H1 (cell line): ENCODE measurements around the gene STK32C. TPM values are rescaled to one million over a fixed set of nuclear protein-coding genes. Genes with fewer than 3 reads are reported as not detected.

Experiments
- CTCF ChIA-PET: fragments of 300-600 bp; sonication (Branson Sonifier 250); formaldehyde crosslinking; loops from one replicate; lab custom pipeline; 2021; ENCODE audit not compliant: partially characterized antibody; lab: Charles Lee
- POLR2A ChIA-PET: fragments of 300-600 bp; sonication (Branson Sonifier 250); formaldehyde crosslinking; loops from one replicate; lab custom pipeline; 2021; ENCODE audit warnings: inconsistent platforms; ENCODE audit not compliant: partially characterized antibody; lab: Charles Lee
- DNase-seq, 2 experiments: peaks; one replicate each; pipeline versions ENCODE4 v3.0.0 to v3.0.0-alpha.2; 2010 to 2022; ENCODE audit warnings: low spot score in 2 of 2, low read depth in 1 of 2, mixed read lengths in 1 of 2
- FAIRE-seq: peaks from 2 replicates; lab custom pipeline; 2011; peaks lifted over from hg19 to GRCh38; lab: Jason Lieb, UNC
- H2AFZ ChIP-seq: 2 replicates; pipeline ENCODE4 v1.8.1; 2012; ENCODE audit warnings: low read length, inconsistent platforms
- H2AK5ac ChIP-seq: 2 replicates; pipeline ENCODE4 v1.6.1; 2013; ENCODE audit warnings: low read depth, low read length
- H2BK120ac ChIP-seq: replicated peaks from 2 replicates; pipeline ENCODE3; 2013; ENCODE audit warnings: low read depth, low read length, inconsistent platforms
- H2BK12ac ChIP-seq: 2 replicates; pipeline ENCODE4 v1.6.1; 2013; ENCODE audit warnings: low read depth, low read length
- H2BK15ac ChIP-seq: 2 replicates; pipeline ENCODE4 v1.6.1; 2013; ENCODE audit warnings: low read length
- H2BK20ac ChIP-seq: 2 replicates; pipeline ENCODE4 v1.6.1; 2013; ENCODE audit warnings: low read length
- H2BK5ac ChIP-seq: 2 replicates; pipeline ENCODE4 v1.6.1; 2013; ENCODE audit warnings: low read depth, low read length
- H3K14ac ChIP-seq: 2 replicates; pipeline ENCODE4 v1.6.1; 2013; ENCODE audit warnings: inconsistent platforms; ENCODE audit not compliant: insufficient read length
- H3K18ac ChIP-seq: 2 replicates; pipeline ENCODE4 v1.6.1; 2013; ENCODE audit warnings: low read length; ENCODE audit errors: extremely low read depth
- H3K23ac ChIP-seq: 2 replicates; pipeline ENCODE4 v1.6.1; 2013; ENCODE audit warnings: inconsistent platforms; ENCODE audit not compliant: insufficient read length
- H3K23me2 ChIP-seq: 2 replicates; pipeline ENCODE4 v1.6.1; 2013; ENCODE audit warnings: low read depth, low read length
- H3K27ac ChIP-seq: 2 replicates; pipeline ENCODE4 v1.6.1; 2011; ENCODE audit warnings: low read depth, low read length, inconsistent platforms
- H3K27me3 ChIP-seq, 4 experiments: replicated peaks in 1 of 4; 1 replicate in 1 of 4; 2 replicates in 3 of 4; pipeline versions ENCODE4 v1.6.1 to v1.8.1; 2011 to 2013; ENCODE audit warnings: low read length in 3 of 4, mild to moderate bottlenecking in 3 of 4, inconsistent platforms in 2 of 4, mixed read lengths in 2 of 4, moderate library complexity in 1 of 4; ENCODE audit not compliant: control insufficient read depth in 3 of 4, insufficient read depth in 3 of 4; ENCODE audit errors: extremely low read depth in 1 of 4
- H3K36me3 ChIP-seq, 4 experiments: 2 replicates each; pipeline versions ENCODE4 v1.6.1 to v1.8.1; 2011 to 2013; ENCODE audit warnings: mild to moderate bottlenecking in 4 of 4, low read length in 3 of 4, moderate library complexity in 2 of 4, control low read depth in 1 of 4, inconsistent platforms in 1 of 4; ENCODE audit not compliant: insufficient read depth in 4 of 4, control insufficient read depth in 2 of 4
- H3K4ac ChIP-seq: replicated peaks from 2 replicates; pipeline ENCODE3; 2013; ENCODE audit warnings: low read length, low read depth, mixed read lengths, inconsistent platforms; ENCODE audit not compliant: insufficient read length
- H3K4me1 ChIP-seq, 4 experiments: replicated peaks in 1 of 4; 1 replicate in 1 of 4; 2 replicates in 3 of 4; pipeline versions ENCODE4 v1.6.1 to v1.8.1; 2011 to 2013; ENCODE audit warnings: low read length in 3 of 4, inconsistent platforms in 2 of 4, mixed read lengths in 1 of 4; ENCODE audit not compliant: insufficient read depth in 4 of 4, control insufficient read depth in 3 of 4
- H3K4me2 ChIP-seq, 2 experiments: 2 replicates each; pipeline versions ENCODE4 v1.6.1 to v1.8.1; 2011 to 2013; ENCODE audit warnings: low read depth in 2 of 2, low read length in 2 of 2, control low read depth in 1 of 2, inconsistent platforms in 1 of 2, mild to moderate bottlenecking in 1 of 2; ENCODE audit not compliant: insufficient read depth in 1 of 2
- H3K4me3 ChIP-seq, 4 experiments: fragments of 200-600, 300-600 bp in 1 of 4; sonication (generic), shearing (Covaris generic), sonication (Bioruptor Twin) in 1 of 4; 2 replicates each; pipeline versions ENCODE4 v1.5.1 to v1.8.1; 2011 to 2016; ENCODE audit warnings: low read length in 4 of 4, low read depth in 3 of 4, control low read depth in 2 of 4, inconsistent platforms in 2 of 4, mild to moderate bottlenecking in 2 of 4, mixed read lengths in 1 of 4, moderate library complexity in 1 of 4; ENCODE audit not compliant: insufficient read depth in 2 of 4; ENCODE audit errors: extremely low read depth in 1 of 4
- H3K56ac ChIP-seq: replicated peaks from 2 replicates; pipeline ENCODE3; 2013; ENCODE audit warnings: low read depth, mild to moderate bottlenecking, mixed read lengths, low read length, inconsistent platforms; ENCODE audit not compliant: insufficient read length
- H3K79me1 ChIP-seq: 2 replicates; pipeline ENCODE4 v1.6.1; 2013; ENCODE audit warnings: low read depth, low read length, control low read depth
- H3K79me2 ChIP-seq, 2 experiments: 2 replicates each; pipeline versions ENCODE4 v1.6.1 to v1.8.1; 2012 to 2013; ENCODE audit warnings: low read length in 2 of 2, mild to moderate bottlenecking in 2 of 2, inconsistent platforms in 1 of 2; ENCODE audit not compliant: insufficient read depth in 2 of 2, control insufficient read depth in 1 of 2
- H3K9ac ChIP-seq, 4 experiments: replicated peaks in 1 of 4; 1 replicate in 1 of 4; 2 replicates in 3 of 4; pipeline versions ENCODE4 v1.6.1 to v1.8.1; 2011 to 2013; ENCODE audit warnings: low read depth in 3 of 4, low read length in 3 of 4, control low read depth in 2 of 4, mild to moderate bottlenecking in 2 of 4, moderate library complexity in 2 of 4, inconsistent platforms in 1 of 4; ENCODE audit errors: extremely low read depth in 1 of 4
- H3K9me3 ChIP-seq, 2 experiments: 2 replicates each; pipeline versions ENCODE4 v1.6.1 to v1.8.1; 2012 to 2013; ENCODE audit warnings: mild to moderate bottlenecking in 2 of 2, moderate library complexity in 2 of 2, control low read depth in 1 of 2, inconsistent platforms in 1 of 2, low read depth in 1 of 2, low read length in 1 of 2, mixed read lengths in 1 of 2; ENCODE audit not compliant: insufficient read depth in 2 of 2
- H4K20me1 ChIP-seq, 2 experiments: replicated peaks in 1 of 2; 2 replicates each; pipeline versions ENCODE3 to v1.8.1; 2011 to 2013; ENCODE audit warnings: inconsistent platforms in 2 of 2, low read length in 2 of 2, mild to moderate bottlenecking in 1 of 2; ENCODE audit not compliant: insufficient read depth in 2 of 2, control insufficient read depth in 1 of 2
- H4K5ac ChIP-seq: 2 replicates; pipeline ENCODE4 v1.6.1; 2013; ENCODE audit warnings: low read length, low read depth, mixed read lengths, inconsistent platforms; ENCODE audit not compliant: insufficient read length
- H4K8ac ChIP-seq: 2 replicates; pipeline ENCODE4 v1.8.0; 2013; ENCODE audit warnings: mild to moderate bottlenecking, moderate library complexity, low read length, inconsistent platforms; ENCODE audit not compliant: insufficient read depth; ENCODE audit errors: extremely low read depth
- H4K91ac ChIP-seq: replicated peaks from 2 replicates; pipeline ENCODE3; 2013; ENCODE audit warnings: low read length, mixed read lengths, inconsistent platforms; ENCODE audit not compliant: insufficient read length
- HDAC6 ChIP-seq: IDR thresholded peaks from one replicate; pipeline ENCODE4 v1.7.1; 2012; ENCODE audit warnings: low read depth, mild to moderate bottlenecking, inconsistent platforms, low read length, moderate library complexity
- PHF8 ChIP-seq: fragments of 200-600 bp; sonication (generic); conservative IDR thresholded peaks from 2 replicates; pipeline ENCODE4 v1.7.1; 2012; ENCODE audit warnings: low read depth, mild to moderate bottlenecking, inconsistent platforms, low read length, moderate library complexity
- SAP30 ChIP-seq: fragments of 300-600 bp; sonication (generic); IDR thresholded peaks from 2 replicates; pipeline ENCODE4 v1.7.1; 2012; ENCODE audit warnings: low read length, moderate library complexity, mild to moderate bottlenecking, inconsistent platforms; ENCODE audit not compliant: insufficient read depth, insufficient replicate concordance
- TCF12 ChIP-seq: IDR thresholded peaks from 2 replicates; pipeline ENCODE4 v1.6.1; 2011; ENCODE audit warnings: low read depth, mild to moderate bottlenecking, low read length
- TEAD4 ChIP-seq: IDR thresholded peaks from 2 replicates; pipeline ENCODE4 v1.6.1; 2012; ENCODE audit warnings: low read depth, low read length, inconsistent platforms, mixed read lengths
- YY1 ChIP-seq: IDR thresholded peaks from 2 replicates; pipeline ENCODE4 v1.6.1; 2011; ENCODE audit warnings: low read depth, mild to moderate bottlenecking, low read length
- ZNF274 ChIP-seq: IDR thresholded peaks from 2 replicates; pipeline ENCODE4 v1.7.0; 2012; ENCODE audit warnings: low read length, borderline replicate concordance; ENCODE audit errors: extremely low read depth
- WGBS, 2 experiments: shearing (Covaris generic) in 1 of 2; methylation state at CpG; one replicate each; pipeline versions ENCODE4 v1.1.6 to v1.1.7; 2013 to 2015; ENCODE audit warnings: low lambda C conversion rate in 2 of 2, mixed read lengths in 2 of 2, inconsistent platforms in 1 of 2, low coverage in 1 of 2, missing lambda C conversion rate in 1 of 2; ENCODE audit not compliant: insufficient replicate concordance in 2 of 2, insufficient coverage in 1 of 2, insufficient read length in 1 of 2; ENCODE audit errors: extremely low coverage in 1 of 2, missing lambda C conversion rate in 1 of 2; 5-methylcytosine and 5-hydroxymethylcytosine counted together
- polyA plus RNA-seq, 7 experiments: library from polyadenylated mRNA; depleted of rRNA in 3 of 7; stranded (reverse) in 5 of 7; unstranded in 2 of 7; fragments of >200 nt in 5 of 7; fragments of 200-250 nt in 2 of 7; gene quantifications; 1 replicate in 5 of 7; 2 replicates in 1 of 7; 4 replicates in 1 of 7; pipeline versions ENCODE4 v1.2.1 to v1.2.3, GENCODE V29; 2011 to 2013; ENCODE audit warnings: missing spikeins in 2 of 7, mixed read lengths in 2 of 7
- total RNA-seq: library from RNA; stranded (reverse); fragmentation: NEBNext Ultra II Directional; extraction: Animal tissue kit (Norgen Biotek cat#: 25700); gene quantifications from 2 replicates; pipeline ENCODE4 v1.2.1, GENCODE V29; 2021
- TF ChIP-seq, protein P1 (sequence below), 3 experiments: IDR thresholded peaks; 1 replicate in 2 of 3; 2 replicates in 1 of 3; pipeline versions ENCODE4 v1.5.1 to v1.6.1; 2011; ENCODE audit warnings: low read length in 3 of 3, mild to moderate bottlenecking in 3 of 3, inconsistent platforms in 2 of 3, low read depth in 1 of 3, moderate library complexity in 1 of 3; ENCODE audit not compliant: insufficient read depth in 1 of 3; ENCODE audit errors: control extremely low read depth in 1 of 3

STK32C gene
- total and polyA plus RNA-seq, 2 of the 8 experiments (the other 6 are each of a cell fraction or from before 2014, with no cell fraction given) = 10.6 to 15.6 TPM

DNA sequence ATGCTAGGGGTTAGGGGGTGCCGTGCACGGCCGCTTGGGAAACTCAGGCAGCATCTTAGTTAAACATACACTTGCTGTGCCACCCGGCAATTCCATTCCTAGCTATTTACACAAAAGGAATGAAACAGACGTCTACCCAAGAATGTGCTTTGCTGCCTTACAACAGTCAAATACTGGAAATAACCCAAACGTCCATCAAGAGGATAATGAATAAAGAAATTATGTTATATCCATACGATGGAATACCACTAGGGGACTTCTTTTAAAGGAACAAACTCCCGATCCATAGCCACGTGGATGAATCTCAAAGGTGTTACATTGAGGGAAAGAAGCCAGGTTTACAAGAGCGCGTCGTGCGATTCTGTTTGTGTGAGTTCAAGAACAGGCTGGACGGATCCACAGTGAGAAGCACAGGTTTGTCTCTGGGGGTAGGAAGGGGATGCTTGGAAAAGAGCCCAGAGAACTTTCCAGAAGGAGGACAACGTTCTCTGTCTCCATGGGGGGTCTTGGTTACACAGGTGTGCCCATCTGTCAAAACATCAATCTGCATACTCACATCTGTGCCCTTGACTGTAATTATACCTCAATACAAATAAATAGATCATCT, 41.8 kb downstream of the STK32C start:
- no peak overlapping the region for H3K23ac ChIP-seq
- no peak overlapping the region for H3K18ac ChIP-seq
- no peak overlapping the region for H2BK5ac ChIP-seq
- no peak overlapping the region for H2BK12ac ChIP-seq
- no peaks in the 10 kb centered on the region; the same call in 1 of the 2 replicates for H3K79me1 ChIP-seq
- H2AK5ac ChIP-seq = no peak overlapping the region
- H2BK15ac ChIP-seq = no peak overlapping the region
- H3K4me3 ChIP-seq = no peak overlapping the region
- no peak overlapping the region for H3K9ac ChIP-seq
- H4K8ac ChIP-seq = no peak overlapping the region
- H3K4me2 ChIP-seq = no peak overlapping the region
- no peak overlapping the region for H3K4ac ChIP-seq
- H3K9me3 ChIP-seq = peaks cover 4 to 8% of the 10 kb centered on the region in 2 experiments; a peak in 1 of 4 replicates
- FAIRE-seq = no peak
- no peaks in the 10 kb centered on the region for H3K79me2 ChIP-seq
- ChIA-PET CTCF (interaction anchor here (1.0 to 1.7 kb wide), 5 partner anchors 10 to 85 kb away, joined by 3 to 4 read pairs (median 3); no protein-coding TSS in a partner anchor), POLR2A (no interaction called here)
- H3K4me1 ChIP-seq = peaks cover 0 to 5% (median 0%) of the 10 kb centered on the region in 4 experiments; a peak in 1 of 7 replicates
- no peak overlapping the region for H3K14ac ChIP-seq
- H4K5ac ChIP-seq = no peak overlapping the region
- H3K36me3 ChIP-seq = no peaks in the 10 kb centered on the region; a peak in 1 of 8 replicates
- H2AFZ ChIP-seq = no peak overlapping the region
- H3K27me3 ChIP-seq = no peaks in the 10 kb centered on the region; a peak in 1 of 7 replicates
- WGBS, 2 experiments = 88% methylated on average over 13 of the region's 15 CpGs; no CpG with 5 or more reads in 1 of the 2 experiments
- H4K91ac ChIP-seq = no peak overlapping the region
- no peak overlapping the region for H3K56ac ChIP-seq
- H2BK120ac ChIP-seq = no peak overlapping the region
- H2BK20ac ChIP-seq = no peak overlapping the region
- peaks cover 0 to 3% of the 10 kb centered on the region in 2 experiments for H4K20me1 ChIP-seq
- DNase-seq = no peak
- H3K27ac ChIP-seq = no peak overlapping the region
- H3K23me2 ChIP-seq = no peaks in the 10 kb centered on the region
- TF ChIP-seq PHF8 (no peak), YY1 (no peak), TEAD4 (no peak), TCF12 (no peak), SAP30 (no peak), ZNF274 (no peak), HDAC6 (no peak)
- TF ChIP-seq, protein P1, sequence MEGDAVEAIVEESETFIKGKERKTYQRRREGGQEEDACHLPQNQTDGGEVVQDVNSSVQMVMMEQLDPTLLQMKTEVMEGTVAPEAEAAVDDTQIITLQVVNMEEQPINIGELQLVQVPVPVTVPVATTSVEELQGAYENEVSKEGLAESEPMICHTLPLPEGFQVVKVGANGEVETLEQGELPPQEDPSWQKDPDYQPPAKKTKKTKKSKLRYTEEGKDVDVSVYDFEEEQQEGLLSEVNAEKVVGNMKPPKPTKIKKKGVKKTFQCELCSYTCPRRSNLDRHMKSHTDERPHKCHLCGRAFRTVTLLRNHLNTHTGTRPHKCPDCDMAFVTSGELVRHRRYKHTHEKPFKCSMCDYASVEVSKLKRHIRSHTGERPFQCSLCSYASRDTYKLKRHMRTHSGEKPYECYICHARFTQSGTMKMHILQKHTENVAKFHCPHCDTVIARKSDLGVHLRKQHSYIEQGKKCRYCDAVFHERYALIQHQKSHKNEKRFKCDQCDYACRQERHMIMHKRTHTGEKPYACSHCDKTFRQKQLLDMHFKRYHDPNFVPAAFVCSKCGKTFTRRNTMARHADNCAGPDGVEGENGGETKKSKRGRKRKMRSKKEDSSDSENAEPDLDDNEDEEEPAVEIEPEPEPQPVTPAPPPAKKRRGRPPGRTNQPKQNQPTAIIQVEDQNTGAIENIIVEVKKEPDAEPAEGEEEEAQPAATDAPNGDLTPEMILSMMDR (IDR thresholded peaks at IDR 0.05; ENCODE audit: control extremely low read depth in 1 of 3, insufficient read depth in 1 of 3, low read depth in 1 of 3, low read length in 3 of 3) = no peak
